ENCODE measurements around the gene MCCD1. TPM values are rescaled to one million over a fixed set of nuclear protein-coding genes. Genes with fewer than 3 reads are reported as not detected.
"Not testable (repeated sequence)": the region's sequence is repeated elsewhere in the genome, so short reads cannot be mapped to it uniquely, and the experiment has no call there.

MCCD1 gene
- total and polyA plus RNA-seq, 2 experiments from 2014 or later: not detected

- TF ChIP-seq ZNF462 (CRISPR knock-in tag; IDR thresholded peaks at IDR 0.05) (no peak), EZH2phosphoT487 (IDR thresholded peaks at IDR 0.05; ENCODE audit: unreplicated experiment) (no peak), CTCF (conservative IDR thresholded peaks at IDR 0.05; ENCODE audit: low read depth in 2 of 2) (no peak), NANOG (IDR thresholded peaks at IDR 0.05; ENCODE audit: borderline replicate concordance) (no peak), EZH2 (IDR thresholded peaks at IDR 0.05; ENCODE audit: low read depth, unreplicated experiment) (no peak)
These were observed 38.5 kb upstream of the MCCD1 start (continued) for GRCh38 chr6:31490115-31490873.

GRCh38 chr6:31493550-31493874, 35.2 kb upstream of the MCCD1 start:
- H3K79me2 ChIP-seq (replicated peaks; ENCODE audit: insufficient read depth); DNase-seq (ENCODE audit: low spot score); H3K27ac Mint-ChIP-seq; H3F3A ChIP-seq (replicated peaks; ENCODE audit: low read depth); H3K36me3 ChIP-seq (ENCODE audit: insufficient read depth); H2AFZ ChIP-seq; ATAC-seq; H3K9me3 Mint-ChIP-seq; H3K27ac ChIP-seq (ENCODE audit: low read depth); H3K36me3 Mint-ChIP-seq (ENCODE audit: low read depth); H4K20me1 ChIP-seq (replicated peaks; ENCODE audit: insufficient read depth); H3K9me2 ChIP-seq (ENCODE audit: insufficient read depth): not testable (repeated sequence)
- H3K27me3 Mint-ChIP-seq (ENCODE audit: insufficient read depth, low read depth, poor library complexity): peaks cover 29% of the 10 kb centered on the region
- H3K4me1 ChIP-seq (ENCODE audit: insufficient read depth): peaks cover 14% of the 10 kb centered on the region; the same call in 1 of the 2 replicates
- peak overlapping the region; percentile 91 for H3K4me3 ChIP-seq
- H3K4me3 Mint-ChIP-seq: peak overlapping the region; percentile 90
- peak overlapping the region; percentile 92; the same call in 1 of the 2 replicates for H3K4me2 ChIP-seq
- H3K4me1 Mint-ChIP-seq: peaks cover 28% of the 10 kb centered on the region
- H3K27me3 ChIP-seq (ENCODE audit: insufficient read depth): peaks cover 27% of the 10 kb centered on the region

Data from GM23338 (cell line).